Mucosa of gallbladder (tissue), 1 donor: ENCODE data around the gene KANSL3. TPM values are rescaled to one million over a fixed set of nuclear protein-coding genes. Genes with fewer than 3 reads are reported as not detected.
"Not testable (repeated sequence)": the region's sequence is repeated elsewhere in the genome, so short reads cannot be mapped to it uniquely, and the experiment has no call there.

Source experiments
- DNase-seq: peaks from one replicate; pipeline ENCODE4 v3.0.0-alpha.2; 2020; ENCODE audit warnings: low spot score
- total RNA-seq: library from RNA; stranded (reverse); gene quantifications from one replicate; pipeline ENCODE4 v1.2.1, GENCODE V29; 2021
- donor health status: DM: no; HTN: no; CAD: no.

KANSL3 gene
- total RNA-seq = 38.7 TPM

GRCh38 chr2:96638144-96639121 is at the start of gene KANSL3:
KANSL3 (minus strand) TSS chr2:96638312; CDS start chr2:96637135, 1,177 bp downstream.
- DNase-seq = peak; percentile 88

- DNase-seq = no peak
Measured at GRCh38 chr2:96687266-96687665, 49.2 kb upstream of the KANSL3 start.

GRCh38 chr2:96685577-96686459 is 47.7 kb upstream of the KANSL3 start:
- DNase-seq = no peak

GRCh38 chr2:96684883-96685576 is 46.9 kb upstream of the KANSL3 start:
- no peak for DNase-seq

- DNase-seq = no peak
Measured at GRCh38 chr2:96683972-96684820, 46.1 kb upstream of the KANSL3 start.

- no peak for DNase-seq
Measured at GRCh38 chr2:96683307-96683706, 45.2 kb upstream of the KANSL3 start.

- DNase-seq = no peak
Measured at GRCh38 chr2:96681540-96681939, 43.4 kb upstream of the KANSL3 start.

- no peak for DNase-seq
Measured at GRCh38 chr2:96680561-96681141, 42.5 kb upstream of the KANSL3 start.

GRCh38 chr2:96679848-96680247 is 41.7 kb upstream of the KANSL3 start:
- DNase-seq = no peak

GRCh38 chr2:96669539-96670215 is 31.6 kb upstream of the KANSL3 start:
- no peak for DNase-seq

- DNase-seq = no peak
Measured at GRCh38 chr2:96668771-96669170, 30.7 kb upstream of the KANSL3 start.

- not testable (repeated sequence) for DNase-seq
Measured at GRCh38 chr2:96665717-96666116, 27.6 kb upstream of the KANSL3 start.

GRCh38 chr2:96665083-96665569 is 27.0 kb upstream of the KANSL3 start:
- DNase-seq = no peak

- no peak for DNase-seq
Measured at GRCh38 chr2:96664366-96664925, 26.3 kb upstream of the KANSL3 start.

- DNase-seq = no peak
Measured at GRCh38 chr2:96663829-96664228, 25.7 kb upstream of the KANSL3 start.

- no peak for DNase-seq
Measured at GRCh38 chr2:96663177-96663576, 25.1 kb upstream of the KANSL3 start.

- no peak for DNase-seq
Measured at GRCh38 chr2:96662360-96662759, 24.2 kb upstream of the KANSL3 start.

GRCh38 chr2:96661324-96661723 is 23.2 kb upstream of the KANSL3 start:
- DNase-seq = no peak

GRCh38 chr2:96656540-96656939 is 18.4 kb upstream of the KANSL3 start:
- no peak for DNase-seq
